ENCODE data around the gene CASK. TPM values are rescaled to one million over a fixed set of nuclear protein-coding genes. Genes with fewer than 3 reads are reported as not detected.

Gene CASK
- total and polyA plus RNA-seq, 2 experiments from 2014 or later = 82.9 to 95.7 TPM

GRCh38 chrX:41881166-41881565 lies 42.2 kb downstream of the CASK start:
- Histone ChIP-seq H3K4me3 (no peak overlapping the region), H3K36me3 (replicated peaks; ENCODE audit: insufficient read depth, low read depth) (no peaks in the 10 kb centered on the region), H3K27me3 (no peaks in the 10 kb centered on the region), H4K20me1 (ENCODE audit: insufficient read depth, poor library complexity, severe bottlenecking) (peaks cover 5% of the 10 kb centered on the region), H3K9me3 (ENCODE audit: low read depth) (peaks cover 5% of the 10 kb centered on the region), H2AFZ (no peak overlapping the region), H3K4me1 (ENCODE audit: insufficient read depth) (no peaks in the 10 kb centered on the region), H3K4me2 (no peak overlapping the region), H3K79me2 (peaks cover 99% of the 10 kb centered on the region), H3K9me2 (replicated peaks; ENCODE audit: insufficient read depth) (no peaks in the 10 kb centered on the region), H3K27ac (no peak overlapping the region)
- 83% methylated on average over 1 of the region's 1 CpG for WGBS (ENCODE audit: low lambda C conversion rate, missing lambda C conversion rate)
- no peak for DNase-seq (ENCODE audit: low spot score)
- TF ChIP-seq EZH2phosphoT487 (IDR thresholded peaks at IDR 0.05; ENCODE audit: low read depth, severe bottlenecking, unreplicated experiment) (no peak), EZH2 (IDR thresholded peaks at IDR 0.05; ENCODE audit: borderline replicate concordance) (no peak), CTCF (IDR thresholded peaks at IDR 0.05; ENCODE audit: poor library complexity) (no peak)

GRCh38 chrX:41877167-41877566 lies 46.2 kb downstream of the CASK start:
- Histone ChIP-seq H3K27me3 (no peaks in the 10 kb centered on the region), H3K4me2 (peak overlapping the region; percentile 7), H3K4me3 (no peak overlapping the region), H4K20me1 (ENCODE audit: insufficient read depth, poor library complexity, severe bottlenecking) (peaks cover 12% of the 10 kb centered on the region), H3K4me1 (ENCODE audit: insufficient read depth) (no peaks in the 10 kb centered on the region), H3K36me3 (replicated peaks; ENCODE audit: insufficient read depth, low read depth) (no peaks in the 10 kb centered on the region), H3K9me2 (replicated peaks; ENCODE audit: insufficient read depth) (no peaks in the 10 kb centered on the region), H3K9me3 (ENCODE audit: low read depth) (no peaks in the 10 kb centered on the region), H3K79me2 (peaks cover 98% of the 10 kb centered on the region), H3K27ac (no peak overlapping the region), H2AFZ (no peak overlapping the region)
- TF ChIP-seq CTCF (IDR thresholded peaks at IDR 0.05; ENCODE audit: poor library complexity) (no peak), EZH2 (IDR thresholded peaks at IDR 0.05; ENCODE audit: borderline replicate concordance) (no peak)
- WGBS (ENCODE audit: low lambda C conversion rate, missing lambda C conversion rate) = 67% methylated on average over 2 of the region's 2 CpGs
- no peak for DNase-seq (ENCODE audit: low spot score)

GRCh38 chrX:41875142-41875541 lies 48.2 kb downstream of the CASK start:
- H3K9me3 ChIP-seq (ENCODE audit: low read depth) = no peaks in the 10 kb centered on the region
- no peak overlapping the region for H2AFZ ChIP-seq
- H3K27me3 ChIP-seq = no peaks in the 10 kb centered on the region
- no peak for TF ChIP-seq EZH2phosphoT487 (IDR thresholded peaks at IDR 0.05; ENCODE audit: low read depth, severe bottlenecking, unreplicated experiment)
- TF ChIP-seq CTCF (IDR thresholded peaks at IDR 0.05; ENCODE audit: poor library complexity) = no peak
- TF ChIP-seq EZH2 (IDR thresholded peaks at IDR 0.05; ENCODE audit: borderline replicate concordance) = no peak
- 96% methylated on average over 1 of the region's 1 CpG for WGBS (ENCODE audit: low lambda C conversion rate, missing lambda C conversion rate)
- DNase-seq (ENCODE audit: low spot score) = no peak
- peaks cover 10% of the 10 kb centered on the region for H4K20me1 ChIP-seq (ENCODE audit: insufficient read depth, poor library complexity, severe bottlenecking)
- H3K27ac ChIP-seq = no peak overlapping the region
- H3K4me3 ChIP-seq = no peak overlapping the region
- peaks cover 3% of the 10 kb centered on the region for H3K4me1 ChIP-seq (ENCODE audit: insufficient read depth)
- H3K9me2 ChIP-seq (replicated peaks; ENCODE audit: insufficient read depth) = no peaks in the 10 kb centered on the region
- H3K4me2 ChIP-seq = no peak overlapping the region
- peaks cover 91% of the 10 kb centered on the region for H3K79me2 ChIP-seq
- H3K36me3 ChIP-seq (replicated peaks; ENCODE audit: insufficient read depth, low read depth) = no peaks in the 10 kb centered on the region

GRCh38 chrX:41870719-41871151 lies 52.6 kb downstream of the CASK start:
- H3K9me3 ChIP-seq (ENCODE audit: low read depth) = no peaks in the 10 kb centered on the region
- H3K79me2 ChIP-seq = peaks cover 91% of the 10 kb centered on the region
- no peak overlapping the region for H3K4me2 ChIP-seq
- 59% methylated on average over 2 of the region's 2 CpGs for WGBS (ENCODE audit: low lambda C conversion rate, missing lambda C conversion rate)
- H3K4me3 ChIP-seq = no peak overlapping the region
- peaks cover 9% of the 10 kb centered on the region for H3K4me1 ChIP-seq (ENCODE audit: insufficient read depth)
- H3K36me3 ChIP-seq (replicated peaks; ENCODE audit: insufficient read depth, low read depth) = no peaks in the 10 kb centered on the region
- peak overlapping the region; percentile 37 for H3K27ac ChIP-seq
- peaks cover 11% of the 10 kb centered on the region for H4K20me1 ChIP-seq (ENCODE audit: insufficient read depth, poor library complexity, severe bottlenecking)
- no peaks in the 10 kb centered on the region for H3K9me2 ChIP-seq (replicated peaks; ENCODE audit: insufficient read depth)
- TF ChIP-seq EZH2 (IDR thresholded peaks at IDR 0.05; ENCODE audit: borderline replicate concordance) (no peak), EZH2phosphoT487 (IDR thresholded peaks at IDR 0.05; ENCODE audit: low read depth, severe bottlenecking, unreplicated experiment) (no peak), CTCF (IDR thresholded peaks at IDR 0.05; ENCODE audit: poor library complexity) (no peak)
- no peaks in the 10 kb centered on the region for H3K27me3 ChIP-seq
- peak; percentile 33 for DNase-seq (ENCODE audit: low spot score)
- no peak overlapping the region for H2AFZ ChIP-seq
